ENCODE data around the gene BMP8B.

GRCh38 chr1:39835110-39835509, 46.4 kb upstream of the BMP8B start:
- TF ChIP-seq CTCF (IDR thresholded peaks at IDR 0.05), result no peak
- TF ChIP-seq EP300 (IDR thresholded peaks at IDR 0.05), result no peak
- TF ChIP-seq POLR2A (IDR thresholded peaks at IDR 0.05; ENCODE audit: low read depth), result no peak
